GM18870 (cell line): Measurements from ENCODE around the gene CD320.
A peak's percentile ranks its signal among the peaks of the same experiment; 100 is the strongest.
"Not testable (repeated sequence)": the region's sequence is repeated elsewhere in the genome, so short reads cannot be mapped to it uniquely, and the experiment has no call there.

Source experiments
- ATAC-seq: cut with Tn5 transposase; IDR thresholded peaks from one replicate; pipeline ENCODE4 v1.9.1; 2021; ENCODE audit warnings: moderate library complexity; ENCODE audit not compliant: unreplicated experiment

The CD320 gene

GRCh38 chr19:8307965-8308866 is at the start of gene CD320:
CD320 (minus strand) TSS chr19:8308358; CDS start chr19:8308290, 68 bp downstream.
- peak; percentile 46 for ATAC-seq

DNA sequence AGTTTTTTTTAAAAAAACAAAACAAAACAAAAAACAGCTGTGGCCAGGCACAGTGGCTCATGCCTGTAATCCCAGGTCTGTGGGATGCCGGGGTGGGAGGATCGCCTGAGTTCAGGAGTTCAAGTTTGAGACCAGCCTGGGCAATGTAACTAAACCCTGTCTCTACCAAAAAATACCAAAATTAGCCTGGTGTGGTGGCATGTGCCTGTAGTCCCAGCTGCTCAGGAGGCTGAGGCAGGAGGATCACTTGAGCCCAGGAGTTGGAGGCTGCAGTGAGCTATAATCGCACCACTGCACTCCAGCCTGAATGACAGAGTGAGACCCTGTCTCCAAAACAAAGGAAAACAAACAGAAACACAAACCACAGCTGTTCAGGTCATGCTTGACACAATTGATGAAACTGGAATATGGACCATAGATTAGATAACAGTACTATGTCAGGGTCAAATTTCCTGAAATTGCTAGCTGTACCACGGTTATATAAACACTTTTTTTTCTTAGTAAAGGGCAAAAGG is 48.9 kb upstream of the CD320 start:
- no peak for ATAC-seq

- ATAC-seq: no peak
These were observed 47.7 kb upstream of the CD320 start for GRCh38 chr19:8355631-8356402.

- ATAC-seq: not testable (repeated sequence)
These were observed 44.7 kb upstream of the CD320 start for GRCh38 chr19:8352845-8353244.

DNA sequence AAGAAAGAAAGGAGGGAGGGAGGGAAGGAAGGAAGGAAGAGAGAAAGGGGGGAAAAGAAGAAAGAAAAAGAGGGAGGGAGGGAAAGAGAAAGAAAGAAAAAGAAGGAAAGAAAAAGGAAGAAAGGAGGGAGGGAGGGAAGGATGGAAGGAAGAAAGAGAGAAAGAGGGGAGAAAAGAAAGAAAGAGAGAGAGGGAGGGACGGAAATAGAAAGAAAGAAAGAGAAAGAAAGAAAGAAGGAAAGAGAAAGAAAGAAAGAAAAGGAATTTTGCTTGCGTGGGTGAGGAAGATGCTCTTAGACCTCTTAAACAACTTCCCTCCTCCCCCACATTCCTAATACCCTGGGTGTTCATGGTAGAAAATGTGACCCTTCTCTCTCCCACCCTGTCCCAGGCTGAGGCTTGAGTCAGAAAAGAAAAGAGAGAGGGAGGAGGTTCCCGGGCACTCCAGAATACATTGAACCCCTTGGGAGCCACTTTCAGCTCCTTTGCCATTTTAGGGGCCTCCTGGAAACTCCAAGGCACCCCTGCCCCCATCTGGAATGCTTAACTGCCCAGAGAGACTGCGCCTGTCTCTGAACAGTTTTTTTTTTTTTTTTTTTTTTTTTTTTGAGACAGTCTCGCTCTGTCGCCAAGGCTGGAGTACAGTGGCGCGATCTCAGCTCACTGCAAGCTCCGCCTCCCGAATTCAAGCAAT is 44.1 kb upstream of the CD320 start:
- no peak for ATAC-seq

DNA sequence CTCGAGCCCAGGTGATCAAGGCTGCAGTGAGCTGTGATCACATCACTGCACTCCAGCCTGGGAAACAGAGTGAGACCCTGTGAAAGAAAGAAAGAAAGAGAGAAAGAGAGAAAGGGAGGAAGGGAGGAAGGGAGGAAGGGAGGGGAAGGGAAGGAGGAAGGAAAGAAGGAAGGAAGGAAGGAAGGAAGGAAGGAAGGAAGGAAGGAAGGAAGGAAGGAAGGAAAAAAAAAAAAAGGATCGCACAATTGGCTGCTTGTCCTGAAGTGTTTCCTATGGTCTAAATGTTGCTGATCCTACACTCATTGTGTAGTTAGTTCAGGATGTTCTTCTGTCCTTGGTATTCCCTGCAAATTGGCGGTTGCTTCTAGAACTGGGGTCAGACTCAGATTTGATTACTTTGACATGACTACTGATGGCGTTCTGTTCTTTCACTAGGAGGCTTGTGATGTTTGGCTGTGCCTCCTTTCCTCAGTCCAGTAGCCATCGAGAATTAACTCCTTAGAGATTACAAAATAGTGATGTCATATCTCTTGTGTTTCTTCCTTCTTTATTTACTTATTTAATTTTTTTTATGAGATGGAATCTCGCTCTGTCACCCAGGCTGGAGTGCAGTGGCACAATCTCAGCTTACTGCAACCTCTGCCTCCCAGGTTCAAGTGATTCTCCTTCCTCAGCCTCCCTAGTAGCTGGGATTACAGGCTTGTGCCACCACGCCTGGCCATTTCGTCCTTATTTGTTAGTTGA is 41.6 kb upstream of the CD320 start:
- not testable (repeated sequence) for ATAC-seq

DNA sequence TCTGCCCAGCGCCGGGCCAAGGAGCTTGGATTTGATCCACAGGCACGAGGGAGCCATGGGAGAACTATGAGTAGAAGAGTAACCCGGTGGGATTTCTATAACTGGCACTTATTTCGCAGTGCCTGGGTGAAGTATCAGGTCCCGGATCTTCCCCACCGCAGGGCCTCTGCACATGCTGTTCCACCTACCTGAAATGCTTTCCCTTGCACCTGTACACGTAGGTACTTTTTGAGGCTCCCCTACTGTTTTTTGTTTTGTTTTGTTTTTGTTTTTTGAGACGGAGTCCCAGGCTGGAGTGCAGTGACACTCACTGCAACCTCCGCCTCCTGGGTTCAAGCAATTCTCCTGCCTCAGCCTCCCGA is 35.3 kb upstream of the CD320 start:
- no peak for ATAC-seq

DNA sequence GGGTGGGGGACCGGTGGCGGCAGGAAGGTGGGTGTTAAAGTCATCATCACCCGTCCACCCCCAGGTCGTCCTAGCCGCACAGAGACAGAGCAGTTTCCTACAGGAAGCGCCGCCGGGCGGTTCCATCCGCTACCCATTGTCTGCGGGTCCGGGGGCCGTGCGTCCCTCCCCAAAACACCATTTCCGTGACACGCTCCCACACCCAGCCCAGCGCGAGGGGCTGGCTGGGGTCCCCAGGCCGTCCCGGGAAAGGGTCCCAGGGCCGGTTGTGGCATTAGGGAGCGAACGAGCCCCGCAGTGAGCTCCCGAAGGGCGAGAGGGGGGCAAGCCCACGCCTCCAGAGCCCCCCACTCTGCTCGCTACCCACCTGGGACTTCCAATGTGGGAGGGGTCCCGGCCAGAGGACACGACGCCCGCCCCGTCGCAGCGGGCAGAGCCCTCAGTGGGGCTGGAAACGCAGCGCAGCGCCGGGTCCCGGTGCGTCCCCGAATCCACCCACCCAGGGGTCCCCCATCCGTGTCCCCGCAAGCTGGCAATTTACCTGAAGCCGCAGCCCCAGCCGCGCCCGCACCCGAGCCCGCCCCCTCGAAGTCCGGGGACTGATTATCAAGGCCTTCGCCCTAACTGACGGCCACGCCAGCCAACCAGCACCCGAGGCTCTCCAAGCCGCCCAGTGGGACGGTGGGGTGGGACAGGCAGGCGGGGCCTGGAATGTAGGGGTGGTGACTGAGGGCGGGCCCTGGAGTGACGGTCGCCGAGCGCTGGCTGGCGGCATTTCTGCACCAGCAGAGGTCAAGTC is 34.7 kb upstream of the CD320 start, which contains the start of gene KANK3:
Gene KANK3 (minus strand): TSS at position 579 of the 799 bp plus-strand sequence. CDS start 5,434 bp downstream, outside the sequence.
- no peak for ATAC-seq

DNA sequence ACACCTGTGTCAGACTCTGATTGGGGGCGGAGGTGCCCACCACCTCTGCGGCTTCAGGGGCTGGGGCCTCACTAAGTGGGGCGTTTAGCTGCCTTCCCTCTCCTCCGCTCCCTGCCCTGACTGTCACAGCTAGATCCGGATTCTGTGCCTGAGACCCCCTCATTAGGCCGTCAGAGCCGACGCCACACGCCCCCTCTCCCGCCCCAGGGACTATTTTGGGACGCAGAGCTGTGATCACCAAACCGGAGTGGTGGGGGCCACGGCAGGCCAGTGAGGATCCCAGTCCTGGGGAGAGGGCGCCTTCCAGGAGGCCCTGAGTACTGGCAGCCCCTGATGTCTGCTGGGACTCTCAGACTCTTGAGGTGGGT is 34.1 kb upstream of the CD320 start:
- ATAC-seq: no peak

- not testable (repeated sequence) for ATAC-seq
These were observed 33.3 kb upstream of the CD320 start for GRCh38 chr19:8341504-8341903.

- ATAC-seq: no peak
These were observed 32.4 kb upstream of the CD320 start for GRCh38 chr19:8340341-8341096.

DNA sequence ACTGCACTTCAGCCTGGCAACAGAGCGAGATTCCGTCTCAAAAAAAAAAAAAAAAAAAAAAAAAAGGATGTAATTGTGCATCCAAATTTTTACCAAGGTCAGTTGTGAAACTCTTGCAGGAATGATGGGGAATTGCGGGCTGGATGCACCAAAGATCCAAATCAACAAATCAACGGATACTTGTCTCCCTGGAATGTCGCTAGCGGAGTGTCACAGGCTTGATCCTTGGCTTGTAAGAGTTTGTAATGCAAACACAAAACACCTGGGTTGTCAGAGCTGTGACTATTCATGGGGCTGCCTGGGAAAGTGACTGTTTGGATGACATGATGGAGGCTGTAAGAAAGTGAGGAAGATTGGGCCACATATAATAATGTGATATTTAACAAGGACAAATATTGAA is 30.7 kb upstream of the CD320 start:
- no peak for ATAC-seq

DNA sequence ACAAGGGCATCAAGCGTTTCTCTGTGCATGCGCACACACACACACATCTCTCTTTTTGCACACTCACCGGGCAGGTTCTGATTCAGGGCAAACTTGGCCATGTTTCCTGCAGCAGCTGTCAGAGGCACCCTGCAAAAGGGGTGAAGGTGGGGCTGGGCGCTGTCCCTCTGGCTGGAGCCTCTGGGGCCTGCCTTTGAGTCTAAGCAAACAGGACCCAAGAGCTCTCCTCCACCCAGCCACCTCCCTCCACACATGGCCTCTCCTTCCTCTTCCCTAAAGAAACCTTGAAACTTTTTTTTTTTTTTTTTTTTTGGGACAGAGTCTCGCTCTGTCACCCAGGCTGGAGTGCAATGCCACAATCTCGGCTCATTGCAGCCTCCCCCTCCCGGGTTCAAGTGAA is 29.6 kb upstream of the CD320 start:
- ATAC-seq: no peak

- ATAC-seq: no peak
These were observed 28.5 kb upstream of the CD320 start for GRCh38 chr19:8336660-8337059.

- no peak for ATAC-seq
These were observed 28.0 kb upstream of the CD320 start for GRCh38 chr19:8336072-8336569.

- no peak for ATAC-seq
These were observed 27.3 kb upstream of the CD320 start for GRCh38 chr19:8335343-8336071.

GRCh38 chr19:8334458-8335342 is 26.5 kb upstream of the CD320 start:
- ATAC-seq: no peak
